DMS114 treated with DMSO at 0.1 percent for 48 hours (cell line): Measurements from ENCODE around the gene TWF1.
"Not testable (repeated sequence)": the region's sequence is repeated elsewhere in the genome, so short reads cannot be mapped to it uniquely, and the experiment has no call there.

Experiments used
- DNase-seq: peaks from one replicate; lab custom pipeline; 2025; ENCODE audit not compliant: unreplicated experiment; lab: John Stamatoyannopoulos, UW

The TWF1 gene

DNA sequence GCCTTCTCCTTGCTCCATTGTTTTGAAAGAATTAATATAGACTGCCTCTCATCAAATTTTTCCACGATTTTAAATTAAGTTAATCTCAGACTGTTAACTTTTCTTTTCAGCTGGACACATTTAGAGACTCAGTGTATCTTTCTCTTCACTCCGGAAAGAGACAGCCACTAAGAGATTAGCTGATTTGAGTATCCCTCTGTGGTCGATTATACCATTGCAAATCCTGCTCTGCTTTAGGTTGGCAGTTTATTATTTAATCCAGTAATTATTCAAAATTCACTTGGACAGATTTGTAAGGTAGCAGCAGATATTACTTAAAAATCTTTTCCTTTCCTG lies 588 bp upstream of the TWF1 start:
- no peak for DNase-seq

DNA sequence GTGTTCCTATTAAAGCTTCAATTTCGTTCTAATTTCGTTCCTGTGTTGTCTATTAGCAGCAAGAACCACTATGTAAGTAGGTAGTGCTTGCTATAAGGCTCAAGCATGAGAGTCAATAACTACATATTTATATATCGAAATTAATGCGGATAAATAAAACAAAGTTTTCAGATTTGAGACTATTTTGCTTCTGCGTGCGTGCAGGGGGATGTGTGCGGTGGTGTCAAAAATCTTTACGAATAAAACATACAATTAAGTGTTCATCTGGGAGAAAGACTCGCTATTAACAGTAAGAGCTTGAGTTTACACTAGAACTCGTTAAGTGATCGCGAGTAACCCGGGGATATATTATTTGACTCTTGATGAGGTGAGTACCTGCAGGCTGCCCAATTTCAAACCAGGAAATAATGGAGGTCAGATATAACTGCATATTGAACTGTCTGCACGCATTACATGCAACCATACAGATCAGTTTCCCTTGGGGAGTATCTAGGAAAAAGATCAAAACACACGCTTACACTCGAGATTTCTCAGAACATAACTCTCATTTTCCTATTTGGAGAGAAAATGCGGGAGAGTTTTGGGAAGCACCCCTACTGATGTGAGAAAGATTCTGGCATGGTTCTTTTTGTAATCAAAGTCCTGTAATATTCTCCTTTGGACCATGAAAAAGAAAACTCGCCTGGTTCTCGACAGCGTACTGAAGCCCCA lies 813 bp downstream of the TWF1 start:
- peak; percentile 34 for DNase-seq

DNA sequence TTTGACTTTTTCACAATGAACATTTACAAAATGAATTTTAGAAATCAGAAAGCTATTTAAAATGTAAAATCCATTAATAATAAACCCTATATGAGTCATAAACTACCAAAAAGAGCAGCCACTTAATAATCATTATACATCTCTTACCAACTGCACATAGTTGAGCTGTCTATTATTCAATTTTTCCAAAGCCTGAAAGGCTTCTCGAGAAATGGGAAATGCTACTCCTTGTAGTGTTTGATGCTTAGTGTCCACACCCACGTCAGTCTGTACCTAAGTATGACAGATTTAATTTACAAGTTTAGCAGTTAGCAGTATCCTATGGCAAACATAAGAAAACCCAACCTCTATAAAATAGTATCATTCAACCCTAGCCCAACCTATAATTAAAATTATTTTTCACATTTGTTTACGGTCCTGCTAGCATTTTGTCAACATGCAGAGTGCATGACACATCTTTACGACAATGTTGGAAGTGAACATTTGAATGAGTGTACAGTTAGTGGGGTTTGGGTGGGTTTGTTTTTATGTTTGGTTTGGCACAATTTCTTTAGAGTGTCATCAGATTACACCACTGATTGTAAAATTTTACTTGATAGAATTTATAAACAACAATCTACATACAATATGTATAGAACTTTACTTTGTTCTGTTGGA lies 8.4 kb downstream of the TWF1 start:
- no peak for DNase-seq

DNA sequence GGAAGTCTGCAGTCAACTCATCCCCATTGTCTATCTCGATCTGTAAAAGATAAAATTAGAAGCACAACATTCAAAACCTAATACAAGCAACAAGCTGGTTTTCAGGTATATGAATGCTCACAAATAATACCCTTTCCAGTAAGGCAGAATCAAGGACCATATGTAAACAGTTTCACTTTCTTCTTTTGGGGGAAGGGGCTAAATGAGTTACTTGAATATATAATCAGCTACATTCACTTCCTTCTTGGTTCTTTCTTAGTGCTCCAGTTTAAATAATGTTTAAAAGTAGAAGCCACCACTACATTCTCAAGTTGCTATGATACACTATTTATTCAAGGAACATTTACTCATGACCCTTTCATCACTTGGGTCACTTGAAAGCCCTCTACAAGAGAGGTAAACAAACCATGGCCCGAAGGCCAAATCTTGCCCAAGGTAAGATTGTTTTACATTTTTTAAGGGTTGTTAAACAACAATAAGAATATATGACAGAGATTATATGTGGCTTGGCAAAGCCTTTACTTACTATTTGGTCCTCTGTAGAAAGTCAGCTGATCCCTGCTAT lies 10.3 kb downstream of the TWF1 start:
- no peak for DNase-seq

DNA sequence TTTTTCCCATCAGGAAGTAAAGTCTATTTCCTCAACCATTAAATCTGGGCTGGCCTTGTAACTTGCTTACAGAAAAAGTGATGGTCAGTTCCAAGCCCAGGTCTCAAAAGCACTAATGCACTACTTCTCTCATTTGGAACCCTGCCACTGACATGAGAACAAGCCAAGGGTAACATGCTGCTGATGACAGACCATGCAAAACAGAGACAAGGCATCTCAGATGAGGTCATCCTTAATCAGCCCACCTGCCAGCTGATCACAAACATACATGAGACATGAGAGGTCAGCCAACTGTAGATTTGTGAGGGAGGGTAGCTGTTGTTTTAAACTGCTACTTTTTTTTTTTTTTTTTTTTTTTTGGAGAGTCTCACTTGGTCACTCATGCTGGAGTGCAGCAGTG lies 16.2 kb downstream of the TWF1 start:
- no peak for DNase-seq

DNA sequence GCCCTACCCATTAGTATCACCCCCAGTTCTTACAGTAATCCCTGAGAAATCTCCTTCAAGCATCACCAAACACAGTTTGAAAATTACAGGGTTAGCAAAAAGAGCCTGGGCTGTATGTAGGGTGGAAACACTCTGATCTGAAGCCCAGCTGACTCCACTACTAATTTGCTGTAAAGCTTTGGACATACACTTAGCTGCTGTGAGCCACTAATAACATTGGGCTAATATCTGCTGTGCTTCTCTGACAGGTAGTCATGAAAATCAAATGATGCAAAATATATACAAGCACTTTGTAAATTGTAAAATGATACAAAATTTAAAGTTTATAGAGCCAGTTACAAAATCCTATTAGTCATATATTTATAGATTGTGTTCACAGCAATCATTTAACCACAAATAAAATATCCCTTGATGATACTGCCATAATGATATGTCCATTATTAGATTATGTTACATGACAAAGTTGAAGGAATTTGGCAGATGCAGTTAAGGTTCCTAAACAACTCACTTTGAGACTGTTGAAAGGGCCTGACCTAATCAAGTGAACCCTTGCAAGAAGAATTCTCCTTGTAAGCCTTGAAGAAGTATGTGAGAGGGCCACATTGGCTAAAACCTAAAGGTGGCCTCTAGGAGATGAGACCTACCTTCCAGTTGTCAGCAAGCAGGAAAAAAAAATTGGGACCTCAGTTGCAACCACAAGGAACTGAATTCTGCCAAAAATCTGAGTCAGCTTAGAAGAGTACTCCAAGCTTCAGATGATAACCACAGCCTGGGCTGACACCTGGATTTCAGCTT lies 19.0 kb downstream of the TWF1 start:
- no peak for DNase-seq

DNA sequence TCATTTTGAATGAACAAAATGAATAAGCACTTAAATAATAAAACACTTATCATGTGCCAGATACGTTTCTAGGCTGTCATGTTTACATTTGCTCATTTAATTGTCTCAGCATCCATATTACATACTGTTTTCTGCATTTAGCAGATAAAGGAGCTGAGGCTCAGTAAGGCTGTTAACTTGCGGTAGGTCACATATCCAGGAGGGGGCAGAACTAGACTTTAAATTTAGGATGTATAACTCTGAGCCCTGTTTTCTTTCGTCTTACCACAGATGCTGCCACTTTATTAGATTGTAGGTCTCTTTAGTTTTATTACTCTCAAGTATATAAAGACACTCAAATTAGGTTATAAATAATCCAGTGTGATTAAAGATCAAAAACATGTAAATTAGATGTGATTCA lies 29.6 kb downstream of the TWF1 start:
- peak; percentile 57 for DNase-seq

DNA sequence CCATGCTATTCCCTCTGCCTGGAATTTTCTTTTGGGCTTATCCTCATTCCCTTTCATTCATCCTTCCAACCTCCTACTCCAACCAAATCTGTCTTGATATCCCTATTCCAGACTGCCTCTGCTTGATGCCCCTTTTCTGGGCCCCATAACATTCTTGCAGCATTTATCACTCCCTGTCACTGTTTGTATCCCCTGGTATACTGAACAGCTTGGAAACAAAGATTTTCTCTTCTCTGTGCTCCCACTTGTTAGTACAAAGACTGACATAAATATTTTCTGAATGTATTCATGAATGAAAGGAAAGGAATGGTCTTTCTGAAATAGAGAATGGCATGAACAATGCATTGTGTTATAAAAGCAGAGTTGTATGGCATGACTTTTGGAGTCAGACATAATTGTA lies 39.8 kb downstream of the TWF1 start:
- DNase-seq = no peak

DNA sequence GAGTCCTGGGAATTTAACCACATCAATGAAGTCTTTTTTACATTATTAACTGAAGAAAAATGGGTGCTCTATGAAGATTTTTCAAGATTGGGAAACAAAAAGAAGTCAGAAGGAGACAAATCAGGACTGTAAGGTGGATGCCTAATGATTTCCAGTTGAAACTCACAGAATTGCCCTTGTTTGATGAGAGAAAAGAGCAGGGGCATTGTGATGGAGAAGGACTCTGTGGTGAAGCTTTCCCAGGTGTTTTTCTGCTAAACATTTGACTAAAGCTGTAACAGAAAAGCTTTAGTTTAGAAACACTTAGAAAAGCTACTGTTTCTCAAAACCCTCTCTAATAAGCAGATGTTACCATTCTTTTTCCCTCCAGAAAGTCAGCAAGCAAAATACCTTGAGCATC lies 41.6 kb downstream of the TWF1 start:
- no peak for DNase-seq

DNA sequence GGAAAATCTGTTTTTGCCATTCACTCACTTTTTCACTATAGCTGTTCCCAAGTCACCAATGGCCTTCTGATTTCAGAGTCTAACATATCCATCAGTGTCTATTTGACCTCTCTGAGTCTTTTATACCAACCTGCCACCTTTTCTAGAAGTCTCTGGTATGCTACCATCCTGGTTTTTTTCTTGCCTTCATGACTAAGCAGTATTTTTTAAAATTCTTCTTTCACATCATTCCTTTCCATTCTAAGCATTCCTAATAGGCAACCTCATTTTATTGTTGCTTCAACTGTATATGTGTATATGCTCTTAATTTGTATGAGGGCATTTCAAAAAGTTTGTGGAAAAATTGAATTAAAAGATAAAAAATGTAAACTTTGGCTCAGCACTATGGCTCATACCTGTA lies 42.3 kb downstream of the TWF1 start:
- DNase-seq = no peak

DNA sequence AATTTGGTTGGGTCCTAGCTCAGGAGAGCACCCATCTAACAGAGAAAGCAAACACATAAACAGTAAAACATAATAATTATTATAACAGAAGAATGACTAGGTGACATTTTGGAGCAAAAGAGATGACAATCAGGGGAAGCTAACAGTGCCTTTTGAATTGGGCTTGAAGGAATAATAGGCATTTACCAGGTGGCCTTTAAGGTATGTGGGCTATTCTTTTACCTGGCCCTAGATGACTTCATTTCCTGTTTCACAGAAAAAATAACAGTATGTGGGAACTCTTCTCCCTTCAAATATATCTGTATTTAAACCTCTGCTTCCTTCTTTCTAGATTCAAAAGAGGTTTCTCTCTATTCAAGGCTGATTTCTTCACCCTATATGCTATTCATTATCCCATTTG lies 43.5 kb downstream of the TWF1 start:
- no peak for DNase-seq

DNA sequence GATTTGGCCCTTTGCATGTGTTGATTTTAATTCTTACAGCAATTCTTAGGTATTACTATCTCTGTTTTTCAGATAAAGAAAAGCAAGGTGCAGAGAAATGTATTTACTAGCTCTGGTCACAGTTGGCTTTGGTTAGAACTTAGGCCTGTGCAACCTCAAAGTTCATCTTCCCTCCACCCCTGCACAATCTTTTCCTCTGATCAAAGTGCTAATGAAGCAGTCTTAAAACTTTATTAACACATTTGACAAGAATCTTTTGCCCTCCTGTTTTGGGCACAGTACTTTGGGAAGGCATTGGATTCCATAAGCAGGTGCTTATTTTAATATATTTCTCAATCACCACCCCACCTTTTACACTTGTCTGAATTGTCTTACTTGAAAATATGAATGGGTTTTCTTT lies 44.6 kb downstream of the TWF1 start:
- no peak for DNase-seq

DNA sequence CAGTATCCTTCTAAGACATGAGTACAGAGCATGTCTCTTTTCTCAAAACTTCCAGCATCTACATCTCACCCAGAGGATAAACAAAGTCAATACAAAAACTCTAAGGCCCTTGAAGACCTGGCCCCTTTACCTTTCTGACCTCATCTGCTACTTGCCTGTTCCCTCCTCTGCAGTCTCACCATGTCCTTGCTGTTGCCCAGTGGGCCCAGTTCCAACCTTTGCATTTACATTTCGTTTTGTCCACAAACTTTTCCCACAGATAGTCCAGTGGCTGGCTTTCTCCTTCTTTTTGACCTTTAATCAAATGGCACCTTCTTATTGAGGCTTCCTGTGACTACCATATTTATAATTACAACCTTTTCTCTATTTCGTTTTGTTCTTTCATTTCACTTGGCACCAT lies 45.7 kb downstream of the TWF1 start:
- no peak for DNase-seq

DNA sequence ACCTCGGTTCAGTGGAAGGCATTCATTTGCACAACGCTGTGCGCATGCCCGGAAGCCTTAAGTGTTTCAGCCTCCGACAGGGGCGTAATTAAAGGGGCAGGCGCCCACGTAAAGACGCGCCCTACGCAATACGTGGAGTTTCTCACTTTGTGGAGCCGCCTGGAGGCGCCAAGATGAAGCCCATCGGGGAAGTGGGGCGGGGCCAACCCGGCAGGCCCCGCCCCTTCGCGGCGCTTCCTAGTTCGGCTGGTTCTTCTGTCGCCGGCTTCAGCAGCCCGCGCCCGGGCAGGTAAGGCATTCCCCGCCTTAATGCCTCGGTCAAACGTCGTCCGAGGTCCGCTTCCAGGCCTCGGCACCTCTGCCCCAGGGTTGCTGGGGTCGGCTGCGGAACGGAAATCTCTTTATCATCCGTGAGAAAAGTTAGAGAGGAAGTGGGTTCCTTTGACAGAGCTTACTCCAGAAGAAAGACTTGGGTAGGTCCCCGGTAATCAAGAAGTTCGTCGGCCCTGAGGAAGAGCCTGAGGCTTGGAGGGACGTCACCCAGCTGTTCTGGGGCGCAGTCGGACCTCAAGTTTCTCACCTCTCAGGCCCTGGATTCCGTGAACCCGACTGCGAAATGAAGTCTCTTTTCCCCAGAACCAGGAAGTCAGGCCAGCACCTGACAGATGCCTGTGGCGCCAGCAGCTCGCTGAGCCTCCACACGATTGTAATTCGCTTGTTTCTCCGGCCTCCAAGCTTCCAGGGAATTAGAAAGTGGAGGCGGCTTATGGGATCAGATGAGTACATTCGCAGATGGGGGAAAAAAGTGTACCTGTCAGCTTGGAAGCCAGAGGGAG lies 47.2 kb downstream of the TWF1 start, which contains the start of the genes IRAK4 and PUS7L:
TSS of gene IRAK4 (plus strand) at position 224 of the 836 bp plus-strand sequence. CDS start 9,161 bp downstream, outside the sequence.
TSS of gene PUS7L (minus strand) at position 63 of the 836 bp plus-strand sequence. CDS start 3,545 bp downstream, outside the sequence.
- DNase-seq = peak; percentile 96

DNA sequence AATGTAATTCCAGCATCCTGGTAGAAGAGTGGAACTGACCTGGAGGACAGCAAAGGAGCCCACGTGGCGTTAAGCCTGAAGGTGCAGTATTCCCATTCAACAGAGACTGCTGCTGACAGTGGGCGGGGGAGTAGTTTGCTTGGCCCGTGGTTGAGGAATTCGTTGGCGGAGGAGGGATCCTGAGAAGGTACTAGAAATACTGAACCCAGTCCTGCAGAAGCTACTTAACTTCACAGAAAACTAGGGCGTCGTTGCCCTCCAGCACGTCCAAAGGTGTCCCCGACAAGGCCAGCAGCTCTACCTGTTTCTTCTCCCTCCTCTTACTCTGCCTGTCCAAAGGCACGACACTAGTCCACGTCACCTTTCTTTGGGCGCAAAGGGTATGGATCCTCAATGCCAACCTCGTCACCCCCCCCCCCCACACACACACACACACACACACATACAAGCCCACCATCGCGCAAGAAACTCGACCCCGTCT lies 47.8 kb downstream of the TWF1 start:
- DNase-seq = no peak

DNA sequence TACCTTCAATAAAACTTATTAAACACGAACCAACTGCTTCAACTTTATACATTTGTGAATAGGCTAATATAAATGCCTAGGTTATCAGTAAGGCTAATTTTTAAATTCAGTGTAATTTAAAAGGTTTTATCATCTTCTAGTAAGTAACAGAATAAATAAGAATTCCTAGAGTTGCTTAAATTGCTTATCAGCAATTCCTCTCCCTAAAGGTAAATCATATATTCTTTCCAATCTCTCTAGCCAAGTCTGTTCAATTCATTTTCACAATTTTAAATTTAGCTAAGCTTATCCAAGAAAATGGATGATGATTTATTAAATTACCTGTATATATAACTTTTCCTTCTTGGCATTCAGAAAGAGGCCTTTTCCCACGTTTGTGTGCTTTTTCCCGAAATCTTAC lies 52.1 kb downstream of the TWF1 start:
- DNase-seq = no peak

DNA sequence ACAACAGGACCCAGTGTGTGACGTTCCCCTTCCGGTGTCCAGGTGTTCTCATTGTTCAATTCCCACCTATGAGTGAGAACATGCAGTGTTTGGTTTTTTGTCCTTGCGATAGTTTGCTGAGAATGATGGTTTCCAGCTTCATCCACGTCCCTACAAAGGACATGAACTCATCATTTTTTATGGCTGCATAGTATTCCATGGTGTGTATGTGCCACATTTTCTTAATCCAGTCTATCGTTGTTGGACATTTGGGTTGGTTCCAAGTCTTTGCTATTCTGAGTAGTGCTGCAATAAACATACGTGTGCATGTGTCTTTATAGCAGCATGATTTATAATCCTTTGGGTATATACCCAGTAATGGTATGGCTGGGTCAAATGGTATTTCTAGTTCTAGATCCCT lies 54.8 kb downstream of the TWF1 start:
- DNase-seq = not testable (repeated sequence)

DNA sequence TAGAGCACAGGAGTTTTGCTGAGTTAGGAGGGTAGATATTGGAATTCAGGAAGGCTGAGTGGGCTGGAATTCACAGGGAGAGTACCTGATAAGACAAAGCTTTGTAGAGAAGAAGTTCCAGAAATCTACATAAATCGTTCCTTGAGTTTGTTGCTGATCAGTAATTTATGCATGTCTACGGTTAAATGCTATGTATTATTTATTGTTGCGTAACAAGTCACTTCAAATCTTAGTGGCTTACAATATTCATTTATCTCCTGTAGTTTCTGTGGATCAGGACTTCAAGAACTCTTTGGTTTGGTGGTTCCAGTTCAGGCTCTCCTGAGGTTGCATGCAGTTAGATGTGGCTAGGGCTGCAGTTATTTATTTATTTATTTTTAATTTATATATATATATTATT lies 55.3 kb downstream of the TWF1 start:
- no peak for DNase-seq

DNA sequence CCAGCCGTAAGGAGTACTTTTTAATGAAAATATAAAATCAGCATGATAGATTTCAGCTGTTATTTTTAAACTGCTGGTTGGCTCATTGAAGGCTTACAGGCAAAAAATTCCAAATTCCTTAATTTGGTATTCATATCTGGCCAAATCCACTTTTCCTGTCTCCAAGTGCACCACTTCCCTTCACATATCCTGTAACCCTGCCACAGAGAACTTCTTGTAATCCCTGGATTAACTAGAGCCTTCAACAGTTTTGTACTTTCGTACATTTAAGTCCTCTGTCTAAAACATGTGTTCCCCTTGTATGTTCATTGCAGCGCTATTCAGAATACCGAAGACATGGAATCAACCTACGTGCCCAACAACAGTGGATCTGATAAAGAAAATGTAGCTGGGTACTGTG lies 57.1 kb downstream of the TWF1 start:
- DNase-seq = no peak

DNA sequence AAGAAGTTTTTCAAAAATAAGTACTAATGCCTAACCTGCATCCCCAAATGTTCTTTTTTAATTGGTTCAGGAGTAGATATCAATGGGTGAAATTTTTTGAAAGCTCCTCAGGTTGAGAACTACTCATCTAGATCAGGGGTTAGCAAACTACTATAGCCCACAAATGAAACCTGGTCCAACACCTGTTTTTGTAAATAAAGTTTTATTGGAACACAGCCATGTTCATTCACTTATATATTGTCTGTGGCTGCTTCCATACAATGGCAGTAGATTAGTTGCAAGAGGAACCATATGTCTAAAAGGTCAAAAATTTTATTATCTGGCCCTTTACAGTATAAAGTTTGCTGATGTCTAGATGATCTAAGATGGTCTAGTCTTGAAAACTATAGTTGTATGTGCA lies 61.3 kb downstream of the TWF1 start:
- no peak for DNase-seq
